T-cell (primary cell): ENCODE measurements around the gene PDE6A. TPM values are rescaled to one million over a fixed set of nuclear protein-coding genes. Genes with fewer than 3 reads are reported as not detected.

ENCODE experiments used
- ATAC-seq, 4 experiments: fragments of 200-7000 bp in 3 of 4; fragments of 150-1000 bp in 1 of 4; cut with Tn5 transposase; replicated peaks in 1 of 4; 1 replicate in 3 of 4; 2 replicates in 1 of 4; pipeline ENCODE4 v1.10.0; 2021; ENCODE audit warnings: moderate library complexity in 3 of 4, mild to moderate bottlenecking in 2 of 4, moderate number of reproducible peaks in 1 of 4
- CTCF ChIA-PET, 2 donors: fragments of 300-600 bp; sonication (Branson Sonifier 250); formaldehyde crosslinking; loops; one replicate each; lab custom pipeline; 2022; ENCODE audit warnings: antibody characterized with exemption in 2 of 2; lab: Charles Lee
- POLR2A ChIA-PET, 2 donors: fragments of 300-600 bp; sonication (Branson Sonifier 250); formaldehyde crosslinking; loops; one replicate each; lab custom pipeline; 2022; ENCODE audit warnings: antibody characterized with exemption in 2 of 2; lab: Charles Lee
- DNase-seq, 35 experiments: peaks; one replicate each; pipeline versions ENCODE4 v3.0.0 to v3.0.0-alpha.2; 2013 to 2023
- H3K27ac ChIP-seq: one replicate; pipeline ENCODE4 v1.5.1; 2013; ENCODE audit warnings: low read length
- H3K27me3 ChIP-seq, 2 experiments: replicated peaks in 1 of 2; 1 replicate in 1 of 2; 2 replicates in 1 of 2; pipeline versions ENCODE4 v1.6.1 to v1.7.0; 2013; ENCODE audit warnings: low read length in 1 of 2, mixed read lengths in 1 of 2; ENCODE audit not compliant: control insufficient read depth in 2 of 2, insufficient read depth in 2 of 2; ENCODE audit errors: extremely low read depth in 1 of 2
- H3K36me3 ChIP-seq, 2 donors: 1 replicate in 1 of 2; 2 replicates in 1 of 2; pipeline versions ENCODE4 v1.6.1 to v1.7.0; 2013; ENCODE audit warnings: low read length in 1 of 2; ENCODE audit not compliant: control insufficient read depth in 2 of 2, insufficient read depth in 1 of 2; ENCODE audit errors: extremely low read depth in 1 of 2
- H3K4me1 ChIP-seq, 2 experiments: 1 replicate in 1 of 2; 2 replicates in 1 of 2; pipeline versions ENCODE4 v1.6.1 to v1.7.0; 2013; ENCODE audit warnings: low read length in 2 of 2, mixed read lengths in 1 of 2; ENCODE audit not compliant: insufficient read depth in 2 of 2, control insufficient read depth in 1 of 2; ENCODE audit errors: extremely low read depth in 1 of 2
- H3K4me3 ChIP-seq, 2 donors: 1 replicate in 1 of 2; 2 replicates in 1 of 2; pipeline versions ENCODE4 v1.5.1 to v1.7.0; 2013; ENCODE audit warnings: mild to moderate bottlenecking in 2 of 2, low read length in 1 of 2, moderate library complexity in 1 of 2; ENCODE audit not compliant: control insufficient read depth in 1 of 2; ENCODE audit errors: extremely low read depth in 1 of 2
- H3K9me3 ChIP-seq: 2 replicates; pipeline ENCODE4 v1.7.0; 2013
- H3K27ac Mint-ChIP-seq, 2 donors: one replicate each; pipeline ENCODE4 v1.8.0; 2020 to 2021; ENCODE audit warnings: mild to moderate bottlenecking in 2 of 2, mixed read lengths in 2 of 2
- H3K27me3 Mint-ChIP-seq, 2 donors: one replicate each; pipeline ENCODE4 v1.8.0; 2021 to 2022; ENCODE audit warnings: mixed read lengths in 2 of 2
- H3K36me3 Mint-ChIP-seq: one replicate; pipeline ENCODE4 v1.8.0; 2021; ENCODE audit warnings: mixed read lengths
- H3K4me1 Mint-ChIP-seq, 3 donors: one replicate each; pipeline ENCODE4 v1.8.0; 2020 to 2022; ENCODE audit warnings: mixed read lengths in 3 of 3, mild to moderate bottlenecking in 1 of 3
- H3K4me3 Mint-ChIP-seq, 3 donors: one replicate each; pipeline ENCODE4 v1.8.0; 2020 to 2022; ENCODE audit warnings: mild to moderate bottlenecking in 3 of 3, mixed read lengths in 3 of 3, moderate library complexity in 3 of 3
- H3K9me3 Mint-ChIP-seq, 3 donors: one replicate each; pipeline ENCODE4 v1.8.0; 2020 to 2022; ENCODE audit warnings: mixed read lengths in 3 of 3
- WGBS: methylation state at CpG from one replicate; pipeline ENCODE4 v1.1.5; 2013; ENCODE audit warnings: missing lambda C conversion rate; ENCODE audit not compliant: insufficient coverage; 5-methylcytosine and 5-hydroxymethylcytosine counted together
- total RNA-seq, 35 experiments: library from RNA in 6 of 35; stranded (reverse) in 6 of 35; fragments of 120-200 nt in 1 of 35; gene quantifications; one replicate each; pipeline versions ENCODE4 v1.2.1 to v1.2.4 and lab custom pipeline; 2013 to 2026

Gene PDE6A
- total RNA-seq, 5 donors from 2014 or later (not counting 1 experiment from before 2014, with no cell fraction given) = not detected

GRCh38 chr5:149913436-149914419, 30.9 kb downstream of the PDE6A start:
- Histone ChIP-seq H3K36me3 (no peaks in the 10 kb centered on the region), H3K9me3 (no peaks in the 10 kb centered on the region), H3K27ac (no peak overlapping the region), H3K4me3 (no peak overlapping the region), H3K27me3 (peaks cover 2 to 8% of the 10 kb centered on the region in 2 experiments), H3K4me1 (no peaks in the 10 kb centered on the region)
- Mint-ChIP-seq H3K4me3 (no peak overlapping the region), H3K27me3 (peaks cover 18 to 25% of the 10 kb centered on the region in 2 donors), H3K36me3 (no peaks in the 10 kb centered on the region), H3K27ac (no peak overlapping the region), H3K9me3 (no peaks in the 10 kb centered on the region), H3K4me1 (no peaks in the 10 kb centered on the region)
- CTCF ChIA-PET = interaction anchor here in 1 of 2 donors (0.7 kb wide), 1 partner anchor 588 kb away, joined by 6 read pairs; no protein-coding TSS in a partner anchor
- DNase-seq (no peak), ATAC-seq (no peak)
- WGBS = 74% methylated on average over 2 of the region's 7 CpGs
- POLR2A ChIA-PET = no interaction called here

- no peak overlapping the region for H3K4me3 Mint-ChIP-seq
- 63% methylated on average over 2 of the region's 3 CpGs for WGBS
- ChIA-PET POLR2A (no interaction called here), CTCF (interaction anchor here in 1 of 2 donors (0.7 kb wide), 1 partner anchor 587 kb away, joined by 6 read pairs; no protein-coding TSS in a partner anchor)
- no peaks in the 10 kb centered on the region for H3K9me3 Mint-ChIP-seq
- H3K36me3 Mint-ChIP-seq = no peaks in the 10 kb centered on the region
- H3K4me1 ChIP-seq = no peaks in the 10 kb centered on the region
- H3K27me3 Mint-ChIP-seq = peaks cover 14 to 20% of the 10 kb centered on the region in 2 donors
- H3K27me3 ChIP-seq = peaks cover 2 to 6% of the 10 kb centered on the region in 2 experiments
- H3K9me3 ChIP-seq = no peaks in the 10 kb centered on the region
- no peak overlapping the region for H3K27ac ChIP-seq
- no peak for ATAC-seq
- H3K4me1 Mint-ChIP-seq = no peaks in the 10 kb centered on the region
- DNase-seq = no peak
- H3K27ac Mint-ChIP-seq = peak overlapping the region in 1 of 2 donors; percentile 15
- H3K36me3 ChIP-seq = no peaks in the 10 kb centered on the region
- no peak overlapping the region for H3K4me3 ChIP-seq
These were observed 32.2 kb downstream of the PDE6A start for GRCh38 chr5:149912226-149912871.

- WGBS = no CpG with 5 or more reads among the region's 1 CpG
- H3K9me3 ChIP-seq = no peaks in the 10 kb centered on the region
- no peaks in the 10 kb centered on the region for H3K9me3 Mint-ChIP-seq
- no peak overlapping the region for H3K27ac Mint-ChIP-seq
- peaks cover 2 to 6% of the 10 kb centered on the region in 2 experiments for H3K27me3 ChIP-seq
- H3K4me3 Mint-ChIP-seq = no peak overlapping the region
- H3K4me1 ChIP-seq = no peaks in the 10 kb centered on the region
- H3K27ac ChIP-seq = no peak overlapping the region
- no peak for ATAC-seq
- no peaks in the 10 kb centered on the region for H3K36me3 Mint-ChIP-seq
- H3K4me3 ChIP-seq = no peak overlapping the region
- POLR2A ChIA-PET = interaction anchor here in 1 of 2 donors (0.6 kb wide), 1 partner anchor 67 kb away, joined by 4 read pairs; no protein-coding TSS in a partner anchor
- H3K36me3 ChIP-seq = no peaks in the 10 kb centered on the region
- no peak for DNase-seq
- H3K27me3 Mint-ChIP-seq = peaks cover 12 to 17% of the 10 kb centered on the region in 2 donors
- no peaks in the 10 kb centered on the region for H3K4me1 Mint-ChIP-seq
- CTCF ChIA-PET = no interaction called here
These were observed 33.6 kb downstream of the PDE6A start for GRCh38 chr5:149911031-149911430.

- Mint-ChIP-seq H3K27ac (no peak overlapping the region), H3K36me3 (no peaks in the 10 kb centered on the region), H3K4me1 (no peaks in the 10 kb centered on the region), H3K27me3 (peaks cover 21 to 22% of the 10 kb centered on the region in 2 donors), H3K9me3 (no peaks in the 10 kb centered on the region), H3K4me3 (no peak overlapping the region)
- POLR2A ChIA-PET = no interaction called here
- H3K36me3 ChIP-seq = no peaks in the 10 kb centered on the region
- no peak overlapping the region for H3K4me3 ChIP-seq
- peaks cover 2 to 9% of the 10 kb centered on the region in 2 experiments for H3K27me3 ChIP-seq
- ATAC-seq (no peak), DNase-seq (no peak)
- CTCF ChIA-PET = no interaction called here
- no peaks in the 10 kb centered on the region for H3K9me3 ChIP-seq
- H3K4me1 ChIP-seq = no peaks in the 10 kb centered on the region
- H3K27ac ChIP-seq = no peak overlapping the region
- WGBS = no CpG with 5 or more reads among the region's 3 CpGs
These were observed 36.8 kb downstream of the PDE6A start for GRCh38 chr5:149907828-149908227.

GRCh38 chr5:149904977-149905376, 39.6 kb downstream of the PDE6A start:
- POLR2A ChIA-PET = no interaction called here
- Histone ChIP-seq H3K27ac (no peak overlapping the region), H3K4me1 (no peaks in the 10 kb centered on the region), H3K36me3 (no peaks in the 10 kb centered on the region), H3K4me3 (no peak overlapping the region), H3K9me3 (no peaks in the 10 kb centered on the region), H3K27me3 (peaks cover 2 to 9% of the 10 kb centered on the region in 2 experiments)
- ATAC-seq (no peak), DNase-seq (no peak)
- Mint-ChIP-seq H3K36me3 (no peaks in the 10 kb centered on the region), H3K27me3 (peaks cover 14 to 18% of the 10 kb centered on the region in 2 donors), H3K4me3 (no peak overlapping the region), H3K9me3 (no peaks in the 10 kb centered on the region), H3K27ac (no peak overlapping the region), H3K4me1 (peaks cover 0 to 4% (median 3%) of the 10 kb centered on the region in 3 donors)
- CTCF ChIA-PET = no interaction called here

GRCh38 chr5:149904293-149904886, 40.2 kb downstream of the PDE6A start:
- H3K36me3 Mint-ChIP-seq = no peaks in the 10 kb centered on the region
- CTCF ChIA-PET = no interaction called here

More at GRCh38 chr5:149904293-149904886, 40.2 kb downstream of the PDE6A start:
- H3K27me3 ChIP-seq = peaks cover 1 to 9% of the 10 kb centered on the region in 2 experiments
- Mint-ChIP-seq H3K27ac (no peak overlapping the region), H3K9me3 (no peaks in the 10 kb centered on the region), H3K27me3 (peaks cover 14 to 17% of the 10 kb centered on the region in 2 donors), H3K4me1 (peaks cover 0 to 4% (median 3%) of the 10 kb centered on the region in 3 donors), H3K4me3 (no peak overlapping the region)
- no peak for DNase-seq
- H3K36me3 ChIP-seq = no peaks in the 10 kb centered on the region
- POLR2A ChIA-PET = no interaction called here
- WGBS = 58% methylated on average over 3 of the region's 4 CpGs
- H3K4me3 ChIP-seq = no peak overlapping the region
- ATAC-seq = no peak
- H3K4me1 ChIP-seq = no peaks in the 10 kb centered on the region
- H3K27ac ChIP-seq = no peak overlapping the region
- H3K9me3 ChIP-seq = no peaks in the 10 kb centered on the region
